ENCODE data around the gene HIP1.

- TF ChIP-seq LEF1 (IDR thresholded peaks at IDR 0.05; ENCODE audit: borderline replicate concordance) (no peak), PKNOX1 (IDR thresholded peaks at IDR 0.05) (no peak), FOXK2 (IDR thresholded peaks at IDR 0.05) (no peak), HDGF (IDR thresholded peaks at IDR 0.05; ENCODE audit: borderline replicate concordance) (no peak), CTBP1 (IDR thresholded peaks at IDR 0.05; ENCODE audit: borderline replicate concordance) (no peak)
Observed at GRCh38 chr7:75704928-75705327, 33.8 kb downstream of the HIP1 start.

Measured in HEK293T (cell line).